Smooth muscle cell of the brain vasculature (primary cell): Measurements from ENCODE around the gene MOB3B.
"Not testable (repeated sequence)": the region's sequence is repeated elsewhere in the genome, so short reads cannot be mapped to it uniquely, and the experiment has no call there.

ENCODE experiments used
- DNase-seq: peaks from one replicate; pipeline ENCODE4 v3.0.0-alpha.2; 2012; ENCODE audit warnings: low read depth, low spot score

Gene MOB3B

DNA sequence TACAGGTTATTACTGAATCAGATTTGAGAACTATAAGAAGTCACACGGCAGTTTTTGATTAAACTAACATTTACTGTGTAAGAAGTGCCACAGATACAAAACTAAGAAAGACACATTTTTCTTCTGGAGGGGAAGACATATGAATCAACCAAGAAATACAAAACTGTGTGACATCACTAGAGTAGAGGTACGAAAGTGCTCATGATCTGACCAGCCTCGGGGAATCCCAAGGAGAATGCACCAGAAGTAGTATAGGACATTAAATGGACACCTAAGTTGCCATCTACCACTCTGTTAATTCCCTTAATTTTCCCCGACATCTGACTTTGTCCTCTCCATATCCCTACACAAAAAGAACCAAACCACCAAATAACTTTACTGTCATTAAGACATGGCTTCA, 10.8 kb downstream of the MOB3B start:
- DNase-seq = no peak

GRCh38 chr9:27518006-27518405, 11.6 kb downstream of the MOB3B start:
- DNase-seq = no peak

- no peak for DNase-seq
These were observed 15.1 kb downstream of the MOB3B start for GRCh38 chr9:27514551-27514950.

- DNase-seq = no peak
These were observed 17.8 kb downstream of the MOB3B start for GRCh38 chr9:27511771-27512170.

GRCh38 chr9:27510780-27511179, 18.8 kb downstream of the MOB3B start:
- DNase-seq = no peak

- DNase-seq = no peak
These were observed 22.6 kb downstream of the MOB3B start for GRCh38 chr9:27506981-27507380.

DNA sequence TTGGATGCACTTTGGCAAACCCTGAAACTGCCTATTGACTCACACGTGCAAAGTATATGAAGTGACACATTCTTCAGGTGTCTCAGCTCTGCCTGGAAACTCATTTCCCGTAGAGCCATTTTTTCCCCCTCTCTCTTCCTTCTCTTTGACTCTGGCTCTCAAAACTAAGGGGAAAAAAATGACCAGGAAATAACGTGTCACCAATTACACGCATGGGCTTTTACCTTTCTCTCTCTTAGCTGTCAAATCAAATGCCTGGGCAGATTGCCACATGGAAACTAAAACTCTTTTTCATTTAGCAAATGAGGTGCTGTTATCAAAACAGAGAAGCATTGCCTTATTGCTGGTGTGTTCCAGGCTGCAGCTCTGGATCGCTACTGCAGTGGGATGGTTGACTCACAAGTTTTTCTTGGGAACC, 23.9 kb downstream of the MOB3B start:
- no peak for DNase-seq

GRCh38 chr9:27504259-27504658, 25.4 kb downstream of the MOB3B start:
- DNase-seq = no peak

- DNase-seq = no peak
These were observed 26.0 kb downstream of the MOB3B start for GRCh38 chr9:27503623-27504022.

DNA sequence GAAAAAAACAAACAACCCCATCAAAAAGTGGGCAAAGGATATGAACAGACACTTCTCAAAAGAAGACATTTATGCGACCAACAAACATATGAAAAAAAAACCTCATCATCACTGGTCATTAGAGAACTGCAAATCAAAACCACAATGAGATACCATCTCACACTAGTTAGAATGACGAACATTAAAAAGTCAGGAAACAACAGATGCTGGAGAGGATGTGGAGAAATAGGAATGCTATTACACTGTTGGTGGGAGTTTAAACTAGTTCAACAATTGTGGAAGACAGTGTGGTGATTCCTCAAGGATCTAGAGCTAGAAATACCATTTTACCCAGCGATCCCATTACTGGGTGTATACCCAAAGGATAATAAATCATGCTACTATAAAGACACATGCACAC, 28.7 kb downstream of the MOB3B start:
- DNase-seq = not testable (repeated sequence)

- DNase-seq = no peak
These were observed 30.2 kb downstream of the MOB3B start for GRCh38 chr9:27499451-27499850.

GRCh38 chr9:27497883-27498417, 31.7 kb downstream of the MOB3B start:
- no peak for DNase-seq

DNA sequence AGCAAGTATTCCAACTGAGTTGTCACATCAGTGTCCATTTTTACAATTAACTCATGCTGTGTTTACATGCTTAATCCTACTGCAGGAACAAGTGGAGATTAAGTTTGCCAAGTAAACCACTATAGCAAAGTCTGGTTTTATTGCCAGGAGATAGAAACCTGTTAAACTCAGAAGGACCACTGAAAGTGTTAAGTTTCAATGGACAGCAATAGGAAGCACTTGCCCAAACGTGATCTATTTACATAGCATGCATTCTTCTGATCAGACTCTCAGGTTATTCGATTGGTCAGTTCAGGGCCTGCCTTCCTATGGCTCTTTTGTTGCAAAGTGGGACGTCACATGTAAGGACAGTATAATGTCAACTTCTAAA, 33.5 kb downstream of the MOB3B start:
- no peak for DNase-seq

- DNase-seq = no peak
These were observed 34.0 kb downstream of the MOB3B start for GRCh38 chr9:27495480-27496134.

DNA sequence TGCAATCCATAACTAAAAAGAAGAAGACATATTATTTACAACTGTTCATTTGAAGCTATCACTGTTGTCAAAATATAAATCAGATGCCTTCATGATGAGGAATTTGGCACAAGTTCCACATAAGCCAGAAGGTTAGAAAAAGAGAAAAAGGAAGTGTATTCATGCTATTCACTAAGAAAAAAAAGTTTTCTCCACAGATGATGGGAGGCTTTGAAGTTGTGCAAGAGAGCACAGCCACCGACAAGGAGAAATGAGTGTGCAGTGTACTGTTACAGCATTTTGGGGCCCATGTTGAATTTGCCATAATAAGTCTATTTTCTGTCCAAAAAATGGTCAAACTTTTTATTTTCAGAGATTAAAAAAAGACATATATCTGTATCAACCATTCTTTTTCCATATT, 38.5 kb downstream of the MOB3B start:
- no peak for DNase-seq

DNA sequence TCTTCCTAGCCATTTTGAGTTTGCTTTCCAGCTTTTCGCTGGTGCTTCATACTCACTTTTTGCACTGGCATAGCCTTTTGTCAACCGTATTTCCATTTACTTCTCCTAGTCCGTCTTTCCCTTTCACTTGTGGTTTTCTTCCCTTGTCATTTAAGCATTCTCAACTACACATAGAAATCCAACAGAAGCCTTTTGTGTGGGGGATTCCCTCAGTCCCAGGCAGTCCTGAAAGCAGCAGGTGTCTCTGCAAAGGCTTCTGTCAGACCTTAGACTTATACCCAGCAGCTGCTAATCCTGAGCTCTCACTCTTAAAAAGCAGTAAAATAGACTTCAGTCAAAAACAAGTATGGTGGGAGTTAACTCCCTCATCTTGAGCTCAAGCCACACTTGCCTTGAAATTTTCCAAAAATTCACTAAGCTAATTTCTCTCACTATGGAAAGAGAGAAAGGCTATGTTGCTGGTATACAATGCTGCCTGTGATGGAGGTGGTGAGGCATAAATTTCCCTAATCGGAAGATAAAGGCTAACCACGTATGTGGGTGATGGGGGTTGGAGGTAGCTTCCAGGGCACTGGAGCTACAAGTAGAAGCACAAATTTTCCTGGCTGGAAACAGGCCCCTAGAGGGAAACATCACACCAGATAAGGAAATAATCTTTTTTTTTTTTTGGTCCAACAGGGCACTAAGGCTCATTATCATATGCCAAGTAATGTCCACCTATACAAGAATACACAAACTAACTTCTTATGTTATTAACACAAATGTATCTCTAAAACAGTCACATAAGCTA, 40.3 kb downstream of the MOB3B start:
- no peak for DNase-seq

DNA sequence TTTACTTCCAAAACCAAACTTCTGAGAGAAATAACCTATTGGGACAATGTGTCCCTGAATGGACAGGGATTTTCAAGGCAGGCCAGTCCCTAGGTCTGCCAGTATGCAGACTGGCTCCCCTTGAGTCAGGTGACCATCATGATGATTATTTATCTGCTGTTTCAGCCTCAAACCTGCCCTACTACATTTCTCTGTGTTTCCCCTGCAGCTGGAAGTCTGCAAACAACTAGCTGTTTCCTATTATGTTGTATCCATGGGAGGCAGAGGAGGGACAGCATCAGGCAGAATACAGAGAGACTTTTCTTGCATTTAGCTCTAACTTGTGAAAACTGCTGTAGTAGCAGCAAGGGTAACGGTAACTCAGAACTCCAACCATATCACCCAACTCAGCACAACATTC, 41.7 kb downstream of the MOB3B start:
- no peak for DNase-seq

- no peak for DNase-seq
These were observed 42.4 kb downstream of the MOB3B start for GRCh38 chr9:27487128-27487640.

- no peak for DNase-seq
These were observed 44.5 kb downstream of the MOB3B start for GRCh38 chr9:27485158-27485557.

GRCh38 chr9:27483576-27483975, 46.0 kb downstream of the MOB3B start:
- no peak for DNase-seq

DNA sequence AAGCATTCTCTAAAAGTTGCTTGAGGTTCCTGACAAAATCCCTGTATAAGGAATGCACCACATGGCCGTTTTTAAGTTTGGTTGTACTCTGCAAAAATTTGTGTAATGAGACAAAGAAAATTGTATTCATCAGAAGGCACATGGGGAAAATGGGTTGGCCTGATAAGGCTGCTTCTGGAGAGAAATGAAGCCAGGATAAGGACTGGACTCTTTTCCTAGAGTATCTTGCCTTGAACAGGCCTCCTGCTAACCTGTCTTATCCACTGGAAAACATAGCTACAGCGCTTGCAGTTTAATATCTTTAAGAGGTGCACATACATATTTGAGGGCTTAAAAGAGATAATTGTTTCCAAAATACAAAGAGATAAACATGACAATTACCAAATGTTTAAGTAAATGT, 46.9 kb downstream of the MOB3B start:
- no peak for DNase-seq

DNA sequence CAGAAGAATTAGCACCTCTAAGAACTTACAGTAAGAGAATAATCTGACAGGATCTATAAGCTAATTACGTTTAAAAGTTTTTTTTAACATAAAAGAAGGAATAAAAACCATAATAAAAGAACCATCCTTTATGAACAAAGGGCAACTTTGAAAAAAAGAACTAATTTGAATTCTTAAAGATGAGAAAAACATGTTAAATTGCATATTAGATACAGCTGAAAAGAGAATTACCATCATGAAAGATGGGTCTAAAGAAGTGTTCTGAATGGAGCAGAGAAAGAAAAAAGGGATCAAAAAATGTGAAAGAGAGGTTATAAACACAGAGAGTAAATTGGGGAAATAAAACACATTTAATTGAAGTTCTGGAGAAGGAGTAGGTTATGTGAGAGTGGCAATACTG, 51.3 kb downstream of the MOB3B start:
- DNase-seq = no peak
